ENCODE results near the gene SF3A1. TPM values are rescaled to one million over a fixed set of nuclear protein-coding genes. Genes with fewer than 3 reads are reported as not detected.

SF3A1 gene
- total and polyA plus RNA-seq, 4 donors = 15.8 to 157 (median 45.1) TPM

DNA sequence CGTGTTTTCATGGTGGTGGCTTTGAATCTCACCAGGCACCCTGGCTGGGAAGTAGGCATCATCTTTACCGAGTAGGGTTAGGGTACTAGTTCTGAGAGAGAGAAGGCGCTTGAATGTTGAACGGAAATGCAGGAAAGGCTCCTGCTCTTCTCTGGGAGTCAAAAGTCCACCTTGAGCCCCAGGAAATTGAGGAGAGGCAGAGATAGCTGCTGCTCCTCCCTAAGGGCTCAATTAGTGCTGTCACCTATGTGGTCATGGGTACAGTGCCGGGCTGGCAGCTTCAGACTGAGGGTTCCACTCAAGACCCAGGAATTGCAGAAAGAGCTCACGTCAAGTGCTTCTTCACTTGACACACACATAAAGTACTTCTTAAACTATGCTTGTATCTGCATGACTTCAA lies 1.8 kb upstream of the SF3A1 start:
- no peak for DNase-seq

DNA sequence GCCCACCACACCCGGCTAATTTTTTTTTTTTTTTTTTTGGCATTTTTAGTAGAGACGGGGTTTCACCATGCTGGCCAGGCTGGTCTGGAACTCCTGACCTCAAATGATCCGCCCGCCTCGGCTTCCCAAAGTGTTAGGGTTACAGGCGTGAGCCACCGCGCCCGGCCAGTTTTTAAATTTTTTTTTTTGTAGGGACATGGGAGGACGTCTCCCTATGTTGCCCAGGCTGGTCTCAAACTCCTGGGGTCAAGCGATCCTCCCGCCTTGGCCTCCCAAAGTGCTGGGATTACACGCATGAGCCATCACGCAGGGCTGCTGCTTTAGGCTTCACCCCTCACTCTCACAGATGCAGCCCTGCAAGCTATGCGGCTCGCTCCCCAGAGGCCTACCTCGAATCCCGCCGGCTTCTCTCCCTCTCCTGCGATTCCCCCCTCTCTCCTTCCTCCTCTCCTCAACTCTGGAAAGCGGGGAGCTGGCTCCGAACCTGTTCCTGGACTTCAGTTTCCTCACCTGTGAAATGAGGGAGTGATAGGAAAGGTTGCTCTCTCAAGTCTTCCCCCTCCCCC lies 1.0 kb upstream of the SF3A1 start:
- Histone ChIP-seq H3K36me3 (ENCODE audit: control insufficient read depth in 4 of 4, insufficient read depth in 4 of 4, low read length in 4 of 4) (peaks cover 0 to 11% (median 3%) of the 10 kb centered on the region in 4 donors), H3K9me3 (ENCODE audit: control insufficient read depth in 4 of 4, insufficient read depth in 3 of 4, low read length in 3 of 4) (no peaks in the 10 kb centered on the region), H3K4me1 (ENCODE audit: control insufficient read depth in 5 of 5, insufficient read depth in 5 of 5, low read length in 5 of 5) (peaks cover 8 to 19% (median 13%) of the 10 kb centered on the region in 5 donors), H3K9ac (ENCODE audit: insufficient read depth in 1 of 2, low read length in 2 of 2) (no peak overlapping the region), H3K27me3 (ENCODE audit: control insufficient read depth in 3 of 3, insufficient read depth in 3 of 3, low read length in 2 of 3) (no peaks in the 10 kb centered on the region), H3K27ac (ENCODE audit: low read depth in 1 of 2, low read length in 1 of 2) (no peak overlapping the region), H3K4me3 (no peak overlapping the region)
- 65 to 70% methylated on average over 22 of the region's 22 CpGs for WGBS, 2 donors
- no peak for ATAC-seq (ENCODE audit: insufficient read depth, low FRiP score)
- DNase-seq = no peak
- TF ChIP-seq, protein P1, sequence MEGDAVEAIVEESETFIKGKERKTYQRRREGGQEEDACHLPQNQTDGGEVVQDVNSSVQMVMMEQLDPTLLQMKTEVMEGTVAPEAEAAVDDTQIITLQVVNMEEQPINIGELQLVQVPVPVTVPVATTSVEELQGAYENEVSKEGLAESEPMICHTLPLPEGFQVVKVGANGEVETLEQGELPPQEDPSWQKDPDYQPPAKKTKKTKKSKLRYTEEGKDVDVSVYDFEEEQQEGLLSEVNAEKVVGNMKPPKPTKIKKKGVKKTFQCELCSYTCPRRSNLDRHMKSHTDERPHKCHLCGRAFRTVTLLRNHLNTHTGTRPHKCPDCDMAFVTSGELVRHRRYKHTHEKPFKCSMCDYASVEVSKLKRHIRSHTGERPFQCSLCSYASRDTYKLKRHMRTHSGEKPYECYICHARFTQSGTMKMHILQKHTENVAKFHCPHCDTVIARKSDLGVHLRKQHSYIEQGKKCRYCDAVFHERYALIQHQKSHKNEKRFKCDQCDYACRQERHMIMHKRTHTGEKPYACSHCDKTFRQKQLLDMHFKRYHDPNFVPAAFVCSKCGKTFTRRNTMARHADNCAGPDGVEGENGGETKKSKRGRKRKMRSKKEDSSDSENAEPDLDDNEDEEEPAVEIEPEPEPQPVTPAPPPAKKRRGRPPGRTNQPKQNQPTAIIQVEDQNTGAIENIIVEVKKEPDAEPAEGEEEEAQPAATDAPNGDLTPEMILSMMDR (IDR thresholded peaks at IDR 0.05; ENCODE audit: control extremely low read depth, extremely low read depth) = no peak

More for the DNA sequence above, 1.8 kb upstream of the SF3A1 start:
- Histone ChIP-seq H3K4me1 (ENCODE audit: control insufficient read depth in 5 of 5, insufficient read depth in 5 of 5, low read length in 5 of 5) (peaks cover 8 to 19% (median 13%) of the 10 kb centered on the region in 5 donors), H3K9ac (ENCODE audit: insufficient read depth in 1 of 2, low read length in 2 of 2) (no peak overlapping the region), H3K4me3 (no peak overlapping the region), H3K27ac (ENCODE audit: low read depth in 1 of 2, low read length in 1 of 2) (no peak overlapping the region), H3K36me3 (ENCODE audit: control insufficient read depth in 4 of 4, insufficient read depth in 4 of 4, low read length in 4 of 4) (peaks cover 0 to 9% (median 1%) of the 10 kb centered on the region in 4 donors), H3K27me3 (ENCODE audit: control insufficient read depth in 3 of 3, insufficient read depth in 3 of 3, low read length in 2 of 3) (no peaks in the 10 kb centered on the region), H3K9me3 (ENCODE audit: control insufficient read depth in 4 of 4, insufficient read depth in 3 of 4, low read length in 3 of 4) (no peaks in the 10 kb centered on the region)
- ATAC-seq (ENCODE audit: insufficient read depth, low FRiP score) = no peak
- TF ChIP-seq, protein P1 (IDR thresholded peaks at IDR 0.05; ENCODE audit: control extremely low read depth, extremely low read depth) = no peak
- WGBS, 2 donors = 93 to 95% methylated on average over 6 of the region's 6 CpGs

DNA sequence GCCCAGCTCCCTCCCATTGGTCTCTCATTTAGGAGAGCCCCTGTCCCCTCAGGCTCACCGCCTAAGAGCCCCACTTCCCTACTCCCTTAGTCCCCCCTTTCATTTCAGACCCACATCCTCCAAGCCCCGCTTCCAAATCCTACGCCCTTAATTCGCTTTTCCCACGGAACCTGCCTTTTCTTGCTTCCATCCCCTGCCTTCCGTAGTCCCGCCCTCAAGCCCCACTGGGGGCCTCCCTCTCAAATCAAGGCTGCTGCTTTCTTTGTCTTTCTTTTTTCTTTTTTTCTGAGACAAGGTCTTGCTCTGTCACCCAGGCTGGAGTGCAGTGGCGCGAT lies 509 bp upstream of the SF3A1 start:
- 2 to 3% methylated on average over 9 of the region's 9 CpGs for WGBS, 2 donors
- Histone ChIP-seq H3K4me3 (peak overlapping the region; percentile 84), H3K9ac (ENCODE audit: insufficient read depth in 1 of 2, low read length in 2 of 2) (peak overlapping the region; percentile 36 to 74), H3K4me1 (ENCODE audit: control insufficient read depth in 5 of 5, insufficient read depth in 5 of 5, low read length in 5 of 5) (peaks cover 8 to 19% (median 13%) of the 10 kb centered on the region in 5 donors), H3K36me3 (ENCODE audit: control insufficient read depth in 4 of 4, insufficient read depth in 4 of 4, low read length in 4 of 4) (peaks cover 5 to 14% (median 8%) of the 10 kb centered on the region in 4 donors), H3K9me3 (ENCODE audit: control insufficient read depth in 4 of 4, insufficient read depth in 3 of 4, low read length in 3 of 4) (no peaks in the 10 kb centered on the region), H3K27ac (ENCODE audit: low read depth in 1 of 2, low read length in 1 of 2) (peak overlapping the region in 1 of 2 donors; percentile 100), H3K27me3 (ENCODE audit: control insufficient read depth in 3 of 3, insufficient read depth in 3 of 3, low read length in 2 of 3) (no peaks in the 10 kb centered on the region)
- DNase-seq (peak in 1 of 3 donors; percentile 54), ATAC-seq (ENCODE audit: insufficient read depth, low FRiP score) (no peak)
- TF ChIP-seq, protein P1 (IDR thresholded peaks at IDR 0.05; ENCODE audit: control extremely low read depth, extremely low read depth) = no peak

DNA sequence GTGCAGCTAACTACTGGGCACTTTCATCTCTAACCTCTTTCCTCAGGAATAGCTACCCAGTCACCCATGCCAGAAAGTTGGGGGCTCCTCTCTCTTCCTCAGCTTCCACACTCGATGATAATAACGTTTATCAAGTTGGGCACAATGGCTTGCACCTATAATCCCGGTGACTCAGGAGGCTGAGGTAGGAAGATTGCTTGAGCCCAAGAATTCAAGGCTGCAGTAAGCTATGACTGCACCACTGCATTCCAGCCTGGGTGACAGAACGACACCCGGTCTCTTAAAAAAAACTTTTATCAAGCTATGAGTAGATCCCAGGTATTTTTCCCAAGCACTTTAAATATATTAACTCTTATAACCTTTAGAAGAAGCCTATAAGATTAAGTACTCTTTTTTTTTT lies 2.0 kb downstream of the SF3A1 start:
- peak overlapping the region in 1 of 2 donors; percentile 10 for H3K27ac ChIP-seq (ENCODE audit: low read depth in 1 of 2, low read length in 1 of 2)

More for the DNA sequence above, 2.0 kb downstream of the SF3A1 start:
- WGBS, 2 donors = 71 to 77% methylated on average over 5 of the region's 5 CpGs
- ATAC-seq (ENCODE audit: insufficient read depth, low FRiP score) (no peak), DNase-seq (no peak)
- Histone ChIP-seq H3K36me3 (ENCODE audit: control insufficient read depth in 4 of 4, insufficient read depth in 4 of 4, low read length in 4 of 4) (peaks cover 16 to 19% (median 18%) of the 10 kb centered on the region in 4 donors), H3K27me3 (ENCODE audit: control insufficient read depth in 3 of 3, insufficient read depth in 3 of 3, low read length in 2 of 3) (no peaks in the 10 kb centered on the region), H3K4me1 (ENCODE audit: control insufficient read depth in 5 of 5, insufficient read depth in 5 of 5, low read length in 5 of 5) (peaks cover 8 to 19% (median 16%) of the 10 kb centered on the region in 5 donors), H3K9me3 (ENCODE audit: control insufficient read depth in 4 of 4, insufficient read depth in 3 of 4, low read length in 3 of 4) (no peaks in the 10 kb centered on the region), H3K4me3 (no peak overlapping the region), H3K9ac (ENCODE audit: insufficient read depth in 1 of 2, low read length in 2 of 2) (no peak overlapping the region)
- TF ChIP-seq, protein P1 (IDR thresholded peaks at IDR 0.05; ENCODE audit: control extremely low read depth, extremely low read depth) = no peak
